ENCODE measurements around the gene MBD5.

- TF ChIP-seq CTCF (IDR thresholded peaks at IDR 0.05), result no peak
- no peak for TF ChIP-seq REST (IDR thresholded peaks at IDR 0.05; ENCODE audit: low read depth, low read length)
- no peak for TF ChIP-seq NFIC (IDR thresholded peaks at IDR 0.05; ENCODE audit: borderline replicate concordance)
- no peak for TF ChIP-seq RAD21 (IDR thresholded peaks at IDR 0.05; ENCODE audit: low read length)
- no peak for TF ChIP-seq MAX (IDR thresholded peaks at IDR 0.05; ENCODE audit: low read depth)
These were observed 390.0 kb downstream of the MBD5 start for GRCh38 chr2:148410899-148411298.

All from SK-N-SH (cell line).